Osteocyte (in vitro differentiated cells): ENCODE data around the gene C8B. TPM values are rescaled to one million over a fixed set of nuclear protein-coding genes. Genes with fewer than 3 reads are reported as not detected.

Experiments
- DNase-seq: peaks from one replicate; pipeline ENCODE4 v3.0.0; 2021; ENCODE audit warnings: mixed read lengths; ENCODE audit not compliant: unreplicated experiment; ENCODE audit errors: extremely low spot score
- H3K27ac Mint-ChIP-seq: one replicate; pipeline ENCODE4 v1.8.0; 2021; ENCODE audit warnings: mild to moderate bottlenecking, mixed read lengths; ENCODE audit not compliant: unreplicated experiment
- H3K27me3 Mint-ChIP-seq: one replicate; pipeline ENCODE4 v1.8.0; 2021; ENCODE audit warnings: mixed read lengths; ENCODE audit not compliant: unreplicated experiment
- H3K36me3 Mint-ChIP-seq: one replicate; pipeline ENCODE4 v1.8.0; 2021; ENCODE audit warnings: mixed read lengths; ENCODE audit not compliant: unreplicated experiment
- H3K4me1 Mint-ChIP-seq: one replicate; pipeline ENCODE4 v1.8.0; 2021; ENCODE audit warnings: mixed read lengths; ENCODE audit not compliant: unreplicated experiment
- H3K4me3 Mint-ChIP-seq: one replicate; pipeline ENCODE4 v1.8.0; 2021; ENCODE audit warnings: mild to moderate bottlenecking, moderate library complexity, mixed read lengths; ENCODE audit not compliant: unreplicated experiment
- H3K9me3 Mint-ChIP-seq: one replicate; pipeline ENCODE4 v1.8.0; 2021; ENCODE audit warnings: mixed read lengths; ENCODE audit not compliant: unreplicated experiment
- total RNA-seq: library from RNA; stranded (reverse); gene quantifications from 2 replicates; pipeline ENCODE4 v1.2.1, GENCODE V29; 2021
- TF ChIP-seq, protein P1 (sequence below): fragments of 200-600 bp; sonication (generic); IDR thresholded peaks from 2 replicates; pipeline ENCODE4 v1.5.0; 2021; ENCODE audit warnings: antibody characterized with exemption, mild to moderate bottlenecking, moderate library complexity

Gene C8B
- total RNA-seq, 1 donor from 2014 or later = not detected

DNA sequence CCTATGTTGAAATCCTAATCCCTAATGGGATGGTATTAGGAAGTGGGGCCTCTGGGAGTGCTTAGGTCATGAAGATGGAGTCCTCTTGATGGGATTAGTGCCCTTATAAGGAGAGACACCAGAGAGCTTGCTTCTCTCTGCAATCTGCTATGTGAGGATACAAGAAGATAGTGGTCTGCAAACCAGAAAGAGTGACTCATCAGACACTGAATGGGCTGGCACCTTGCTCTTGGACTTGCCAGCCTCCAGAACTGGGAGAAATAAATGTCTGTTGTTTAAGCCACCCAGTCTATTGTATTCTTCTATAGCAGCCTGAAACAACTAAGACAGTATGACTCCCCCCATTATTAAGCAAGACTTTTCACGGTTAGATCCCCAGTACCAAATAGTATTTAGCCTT is 43.3 kb downstream of the C8B start:
- H3K9me3 Mint-ChIP-seq = no peaks in the 10 kb centered on the region
- no peaks in the 10 kb centered on the region for H3K4me1 Mint-ChIP-seq
- peaks cover 13% of the 10 kb centered on the region for H3K27me3 Mint-ChIP-seq
- DNase-seq = no peak
- H3K36me3 Mint-ChIP-seq = no peaks in the 10 kb centered on the region
- H3K27ac Mint-ChIP-seq = no peak overlapping the region
- no peak overlapping the region for H3K4me3 Mint-ChIP-seq
- TF ChIP-seq, protein P1, sequence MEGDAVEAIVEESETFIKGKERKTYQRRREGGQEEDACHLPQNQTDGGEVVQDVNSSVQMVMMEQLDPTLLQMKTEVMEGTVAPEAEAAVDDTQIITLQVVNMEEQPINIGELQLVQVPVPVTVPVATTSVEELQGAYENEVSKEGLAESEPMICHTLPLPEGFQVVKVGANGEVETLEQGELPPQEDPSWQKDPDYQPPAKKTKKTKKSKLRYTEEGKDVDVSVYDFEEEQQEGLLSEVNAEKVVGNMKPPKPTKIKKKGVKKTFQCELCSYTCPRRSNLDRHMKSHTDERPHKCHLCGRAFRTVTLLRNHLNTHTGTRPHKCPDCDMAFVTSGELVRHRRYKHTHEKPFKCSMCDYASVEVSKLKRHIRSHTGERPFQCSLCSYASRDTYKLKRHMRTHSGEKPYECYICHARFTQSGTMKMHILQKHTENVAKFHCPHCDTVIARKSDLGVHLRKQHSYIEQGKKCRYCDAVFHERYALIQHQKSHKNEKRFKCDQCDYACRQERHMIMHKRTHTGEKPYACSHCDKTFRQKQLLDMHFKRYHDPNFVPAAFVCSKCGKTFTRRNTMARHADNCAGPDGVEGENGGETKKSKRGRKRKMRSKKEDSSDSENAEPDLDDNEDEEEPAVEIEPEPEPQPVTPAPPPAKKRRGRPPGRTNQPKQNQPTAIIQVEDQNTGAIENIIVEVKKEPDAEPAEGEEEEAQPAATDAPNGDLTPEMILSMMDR = no peak

DNA sequence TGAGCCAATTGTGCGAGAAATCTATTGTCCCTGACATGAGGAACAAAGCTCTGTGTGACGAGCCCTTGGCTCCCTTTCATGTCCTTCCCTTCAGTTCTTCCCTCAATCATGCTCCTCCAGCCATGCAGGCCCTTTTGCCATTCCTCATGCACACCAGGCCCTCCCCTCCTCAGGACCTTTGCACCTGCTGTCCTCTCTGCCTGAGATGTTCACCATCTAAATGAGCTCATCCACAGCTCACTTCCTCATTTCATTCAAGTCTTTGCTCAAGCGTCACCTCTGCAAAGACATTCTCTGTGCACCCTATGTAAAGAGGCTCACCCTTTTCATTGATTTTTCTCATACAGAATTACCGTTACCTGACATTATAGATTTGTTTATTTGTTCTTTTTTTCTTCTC is 43.7 kb downstream of the C8B start:
- Mint-ChIP-seq H3K36me3 (no peaks in the 10 kb centered on the region), H3K9me3 (no peaks in the 10 kb centered on the region), H3K4me3 (no peak overlapping the region), H3K4me1 (no peaks in the 10 kb centered on the region), H3K27me3 (peaks cover 13% of the 10 kb centered on the region), H3K27ac (no peak overlapping the region)
- TF ChIP-seq, protein P1 = no peak
- DNase-seq = no peak

DNA sequence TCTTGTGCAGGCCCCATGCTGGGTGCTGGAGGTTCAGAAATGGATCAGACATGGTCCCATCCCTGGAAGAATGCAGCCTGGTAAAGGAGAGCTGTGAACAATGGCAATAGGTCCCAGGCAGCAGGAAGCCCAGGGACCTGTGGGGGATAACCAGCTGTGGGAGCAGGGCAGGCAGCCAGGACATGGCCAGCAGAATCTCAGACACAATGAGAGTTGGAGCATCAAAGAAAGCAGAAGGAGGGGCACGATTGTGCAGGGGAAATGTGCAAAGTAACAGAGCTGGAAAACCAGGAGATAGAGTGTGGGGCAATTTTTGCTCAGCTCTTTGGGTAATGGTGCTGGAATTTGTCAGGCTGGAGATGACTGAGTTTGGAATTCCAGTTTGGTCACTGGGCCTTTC is 44.3 kb downstream of the C8B start:
- Mint-ChIP-seq H3K27ac (no peak overlapping the region), H3K27me3 (peaks cover 11% of the 10 kb centered on the region), H3K4me3 (no peak overlapping the region), H3K4me1 (no peaks in the 10 kb centered on the region), H3K36me3 (no peaks in the 10 kb centered on the region), H3K9me3 (no peaks in the 10 kb centered on the region)
- no peak for DNase-seq
- TF ChIP-seq, protein P1 = no peak

DNA sequence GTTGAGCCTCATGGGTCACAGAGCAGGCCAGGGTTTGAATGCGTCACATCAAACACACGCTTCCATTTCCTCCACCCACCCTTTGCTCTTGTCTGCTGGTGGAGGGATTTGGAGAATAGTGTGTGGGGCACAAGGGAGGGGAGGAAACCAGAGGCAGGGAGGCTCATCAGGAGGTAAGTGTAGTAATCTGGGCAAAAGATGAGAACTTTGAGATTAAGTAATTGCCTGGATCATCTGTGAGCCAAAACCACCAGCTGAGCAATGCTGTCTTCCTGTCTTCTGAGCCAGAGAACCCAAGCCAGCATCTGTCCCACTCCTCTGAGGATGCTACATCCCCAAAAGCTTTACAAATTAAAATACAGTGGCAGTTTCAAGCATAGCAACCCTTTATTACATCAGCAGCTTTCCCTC is 45.2 kb downstream of the C8B start:
- no peaks in the 10 kb centered on the region for H3K9me3 Mint-ChIP-seq
- peaks cover 9% of the 10 kb centered on the region for H3K27me3 Mint-ChIP-seq
- no peak for DNase-seq
- H3K4me3 Mint-ChIP-seq = no peak overlapping the region
- H3K4me1 Mint-ChIP-seq = no peaks in the 10 kb centered on the region
- TF ChIP-seq, protein P1 = no peak
- H3K27ac Mint-ChIP-seq = no peak overlapping the region
- no peaks in the 10 kb centered on the region for H3K36me3 Mint-ChIP-seq

DNA sequence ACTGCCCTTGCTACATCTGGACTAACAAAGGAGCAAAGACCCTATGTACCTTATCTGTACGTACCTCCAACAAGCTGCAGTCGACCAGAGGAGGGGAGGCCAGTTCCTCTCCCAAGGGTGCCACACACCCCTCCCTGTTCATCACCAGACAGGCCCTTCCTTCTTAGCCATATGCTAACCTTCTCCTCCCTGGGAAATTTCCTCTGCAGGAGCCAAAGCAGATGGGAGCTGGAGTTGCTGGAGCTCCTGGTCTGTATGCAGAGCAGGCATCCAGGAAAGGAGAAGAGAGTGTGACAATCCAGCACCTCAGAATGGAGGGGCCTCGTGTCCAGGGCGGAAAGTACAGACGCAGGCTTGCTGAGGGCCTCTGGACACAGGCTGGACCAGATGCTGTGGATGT is 48.5 kb downstream of the C8B start:
- DNase-seq = no peak
- no peak overlapping the region for H3K4me3 Mint-ChIP-seq
- no peaks in the 10 kb centered on the region for H3K4me1 Mint-ChIP-seq
- TF ChIP-seq, protein P1 = no peak
- no peaks in the 10 kb centered on the region for H3K36me3 Mint-ChIP-seq
- H3K27me3 Mint-ChIP-seq = peaks cover 17% of the 10 kb centered on the region
- H3K9me3 Mint-ChIP-seq = no peaks in the 10 kb centered on the region
- no peak overlapping the region for H3K27ac Mint-ChIP-seq
